ENCODE results near the gene FMN1.
A peak's percentile ranks its signal among the peaks of the same experiment; 100 is the strongest.

The FMN1 gene

GRCh38 chr15:33153548-33153947 lies 41.0 kb downstream of the FMN1 start:
- intact Hi-C loops (cut with DNase I; ENCODE audit: low total_unique reads), result no loop called here
- Histone ChIP-seq H3K4me1 (no peaks in the 10 kb centered on the region), H3K36me3 (no peaks in the 10 kb centered on the region), H3K9me3 (no peaks in the 10 kb centered on the region), H3K4me3 (peak overlapping the region; percentile 23 to 29), H3K27me3 (no peaks in the 10 kb centered on the region), H3K27ac (no peak overlapping the region)
- no peak for DNase-seq
- TF ChIP-seq, protein P1, sequence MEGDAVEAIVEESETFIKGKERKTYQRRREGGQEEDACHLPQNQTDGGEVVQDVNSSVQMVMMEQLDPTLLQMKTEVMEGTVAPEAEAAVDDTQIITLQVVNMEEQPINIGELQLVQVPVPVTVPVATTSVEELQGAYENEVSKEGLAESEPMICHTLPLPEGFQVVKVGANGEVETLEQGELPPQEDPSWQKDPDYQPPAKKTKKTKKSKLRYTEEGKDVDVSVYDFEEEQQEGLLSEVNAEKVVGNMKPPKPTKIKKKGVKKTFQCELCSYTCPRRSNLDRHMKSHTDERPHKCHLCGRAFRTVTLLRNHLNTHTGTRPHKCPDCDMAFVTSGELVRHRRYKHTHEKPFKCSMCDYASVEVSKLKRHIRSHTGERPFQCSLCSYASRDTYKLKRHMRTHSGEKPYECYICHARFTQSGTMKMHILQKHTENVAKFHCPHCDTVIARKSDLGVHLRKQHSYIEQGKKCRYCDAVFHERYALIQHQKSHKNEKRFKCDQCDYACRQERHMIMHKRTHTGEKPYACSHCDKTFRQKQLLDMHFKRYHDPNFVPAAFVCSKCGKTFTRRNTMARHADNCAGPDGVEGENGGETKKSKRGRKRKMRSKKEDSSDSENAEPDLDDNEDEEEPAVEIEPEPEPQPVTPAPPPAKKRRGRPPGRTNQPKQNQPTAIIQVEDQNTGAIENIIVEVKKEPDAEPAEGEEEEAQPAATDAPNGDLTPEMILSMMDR (IDR thresholded peaks at IDR 0.05), result no peak

GRCh38 chr15:33152502-33153109 lies 41.9 kb downstream of the FMN1 start:
- intact Hi-C loops (cut with DNase I; ENCODE audit: low total_unique reads), result no loop called here
- H3K36me3 ChIP-seq, result no peaks in the 10 kb centered on the region
- DNase-seq, result no peak
- no peaks in the 10 kb centered on the region for H3K9me3 ChIP-seq
- H3K27ac ChIP-seq, result no peak overlapping the region
- H3K4me3 ChIP-seq, result peak overlapping the region; percentile 23 to 29
- no peaks in the 10 kb centered on the region for H3K27me3 ChIP-seq
- TF ChIP-seq, protein P1 (IDR thresholded peaks at IDR 0.05), result no peak
- no peaks in the 10 kb centered on the region for H3K4me1 ChIP-seq

GRCh38 chr15:33150971-33151370 lies 43.5 kb downstream of the FMN1 start:
- H3K27me3 ChIP-seq, result no peaks in the 10 kb centered on the region
- TF ChIP-seq, protein P1 (IDR thresholded peaks at IDR 0.05), result no peak
- no peaks in the 10 kb centered on the region for H3K4me1 ChIP-seq
- no peaks in the 10 kb centered on the region for H3K9me3 ChIP-seq
- no peak overlapping the region for H3K4me3 ChIP-seq
- H3K27ac ChIP-seq, result no peak overlapping the region
- DNase-seq, result no peak
- H3K36me3 ChIP-seq, result no peaks in the 10 kb centered on the region
- intact Hi-C loops (cut with DNase I; ENCODE audit: low total_unique reads), result no loop called here

GRCh38 chr15:33150431-33150941 lies 44.0 kb downstream of the FMN1 start:
- TF ChIP-seq, protein P1 (IDR thresholded peaks at IDR 0.05), result no peak
- intact Hi-C loops (cut with DNase I; ENCODE audit: low total_unique reads), result no loop called here
- H3K27ac ChIP-seq, result no peak overlapping the region
- no peaks in the 10 kb centered on the region for H3K27me3 ChIP-seq
- no peaks in the 10 kb centered on the region for H3K4me1 ChIP-seq
- H3K4me3 ChIP-seq, result no peak overlapping the region
- H3K36me3 ChIP-seq, result no peaks in the 10 kb centered on the region
- DNase-seq, result no peak
- no peaks in the 10 kb centered on the region for H3K9me3 ChIP-seq

DNA sequence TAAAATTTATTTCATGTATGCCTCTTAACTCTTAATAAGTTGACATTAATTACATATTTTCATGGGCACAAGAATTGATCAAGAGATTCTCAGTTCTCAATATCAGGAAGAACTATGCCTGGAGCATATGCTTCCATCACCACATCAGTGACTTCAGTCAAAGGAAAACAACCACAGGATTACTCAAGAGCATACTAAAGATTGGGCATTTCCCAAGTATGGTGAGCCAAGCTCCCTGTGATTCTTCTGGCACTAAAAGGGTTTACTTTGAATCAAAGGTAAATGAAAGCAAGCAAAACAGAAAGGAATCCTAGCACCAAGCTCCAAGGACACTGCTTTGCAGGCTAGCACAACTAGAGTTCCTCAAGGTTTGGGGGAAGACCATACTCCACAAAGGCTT lies 44.6 kb downstream of the FMN1 start:
- no peaks in the 10 kb centered on the region for H3K4me1 ChIP-seq
- TF ChIP-seq, protein P1 (IDR thresholded peaks at IDR 0.05), result no peak
- no peaks in the 10 kb centered on the region for H3K27me3 ChIP-seq
- DNase-seq, result no peak
- intact Hi-C loops (cut with DNase I; ENCODE audit: low total_unique reads), result no loop called here
- H3K36me3 ChIP-seq, result no peaks in the 10 kb centered on the region
- no peaks in the 10 kb centered on the region for H3K9me3 ChIP-seq
- H3K4me3 ChIP-seq, result no peak overlapping the region
- no peak overlapping the region for H3K27ac ChIP-seq
